Epithelial cell of esophagus (primary cell): ENCODE measurements around the gene DMRT1.
A peak's percentile ranks its signal among the peaks of the same experiment; 100 is the strongest.

Experiments
- DNase-seq: peaks from one replicate; pipeline ENCODE4 v3.0.0; 2010; ENCODE audit warnings: low read depth
- H3K4me3 ChIP-seq: 2 replicates; pipeline ENCODE4 v1.5.1; 2011; ENCODE audit warnings: mild to moderate bottlenecking, low read length, control low read depth
- CTCF ChIP-seq: IDR thresholded peaks from 2 replicates; pipeline ENCODE4 v1.5.1; 2011; ENCODE audit warnings: low read depth, mild to moderate bottlenecking, low read length, control low read depth, inconsistent platforms; ENCODE audit not compliant: insufficient read depth; ENCODE audit errors: missing control alignments

The DMRT1 gene

GRCh38 chr9:804026-804425, 37.5 kb upstream of the DMRT1 start:
- TF ChIP-seq CTCF, result no peak
- H3K4me3 ChIP-seq, result no peak overlapping the region
- DNase-seq, result no peak

DNA sequence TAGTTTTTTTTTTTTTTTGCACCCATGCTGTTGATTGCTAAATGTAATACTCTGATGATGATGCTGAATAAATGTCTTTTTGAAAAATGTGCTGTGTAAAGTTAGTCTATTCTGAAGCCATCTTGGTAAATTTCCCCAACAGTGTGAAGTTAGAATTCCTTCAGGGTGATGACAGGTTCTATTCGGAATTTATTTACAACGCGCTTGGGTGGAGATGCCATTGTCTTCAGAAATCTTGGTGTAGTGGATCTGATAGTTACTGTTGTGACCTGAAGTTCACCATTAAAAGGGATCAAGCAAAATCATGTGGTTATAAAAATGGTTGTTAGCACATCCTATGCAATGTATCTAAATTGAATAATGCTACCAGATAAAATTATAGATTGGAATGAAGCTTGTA, 36.3 kb upstream of the DMRT1 start:
- no peak for TF ChIP-seq CTCF
- no peak overlapping the region for H3K4me3 ChIP-seq
- peak; percentile 34 for DNase-seq

DNA sequence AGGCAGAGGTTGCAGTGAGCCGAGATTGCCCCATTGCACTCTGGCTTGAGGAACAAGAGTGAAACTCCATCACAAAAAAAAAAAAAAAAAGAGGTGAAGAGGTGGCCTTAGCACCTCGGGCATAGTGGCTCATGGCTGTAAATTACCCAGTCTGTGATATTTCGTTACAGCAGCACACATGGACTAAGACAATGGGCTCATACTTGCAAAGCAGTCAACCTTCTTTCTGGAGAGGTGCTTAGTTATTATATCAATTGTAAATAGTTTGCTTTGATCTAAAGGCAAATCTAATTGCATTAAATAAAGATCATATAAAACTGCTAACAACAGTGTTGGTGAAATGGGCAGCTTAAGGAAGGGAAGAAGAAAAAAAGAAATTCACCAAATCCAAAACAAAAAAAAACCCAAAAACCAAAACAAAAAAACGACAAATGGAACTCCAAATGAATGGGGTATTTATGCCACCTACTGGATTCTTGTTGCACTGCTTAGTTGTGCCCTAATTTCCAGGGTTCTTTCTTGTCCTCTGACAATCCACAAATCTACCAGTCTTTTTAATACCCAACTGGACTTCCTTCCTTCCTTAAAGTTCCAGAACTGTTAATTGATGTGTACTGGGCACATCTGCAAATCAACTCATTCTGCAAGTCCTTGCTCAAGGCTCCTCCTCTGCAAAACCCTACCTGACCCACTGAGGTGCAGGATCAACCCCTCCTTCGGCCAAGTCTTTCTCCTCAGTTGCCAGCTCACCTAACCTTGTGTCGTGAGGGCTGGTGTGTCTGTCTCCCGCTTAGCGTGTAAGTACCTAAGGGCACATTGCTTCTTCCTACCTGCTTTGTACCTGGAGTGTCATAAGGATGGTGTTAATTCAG, 35.0 kb upstream of the DMRT1 start:
- peak; percentile 78 for TF ChIP-seq CTCF
- H3K4me3 ChIP-seq, result no peak overlapping the region
- DNase-seq, result peak; percentile 48

DNA sequence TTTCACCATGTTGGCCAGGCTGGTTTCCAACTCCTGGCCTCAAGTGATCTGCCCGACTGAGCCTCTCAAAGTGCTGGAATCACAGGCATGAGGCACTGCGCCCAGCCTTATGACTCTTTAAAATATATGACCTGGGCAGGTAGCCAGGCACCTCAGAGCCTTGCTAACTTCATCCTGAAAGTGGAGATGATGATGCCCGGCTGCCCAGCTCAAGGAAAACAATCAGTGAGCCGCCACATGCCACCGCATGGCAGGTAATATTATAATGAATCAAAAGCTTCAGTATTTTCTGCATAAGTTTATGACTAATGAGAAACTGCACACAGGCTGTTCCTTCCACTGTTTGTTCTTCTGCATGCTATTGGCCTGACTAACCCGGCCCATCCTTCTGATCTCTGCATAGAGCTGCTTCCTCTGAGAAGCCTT, 30.4 kb upstream of the DMRT1 start:
- H3K4me3 ChIP-seq, result no peak overlapping the region
- TF ChIP-seq CTCF, result no peak
- DNase-seq, result peak; percentile 93

- no peak overlapping the region for H3K4me3 ChIP-seq
- TF ChIP-seq CTCF, result no peak
Measured at GRCh38 chr9:818958-819357, 22.5 kb upstream of the DMRT1 start.

DNA sequence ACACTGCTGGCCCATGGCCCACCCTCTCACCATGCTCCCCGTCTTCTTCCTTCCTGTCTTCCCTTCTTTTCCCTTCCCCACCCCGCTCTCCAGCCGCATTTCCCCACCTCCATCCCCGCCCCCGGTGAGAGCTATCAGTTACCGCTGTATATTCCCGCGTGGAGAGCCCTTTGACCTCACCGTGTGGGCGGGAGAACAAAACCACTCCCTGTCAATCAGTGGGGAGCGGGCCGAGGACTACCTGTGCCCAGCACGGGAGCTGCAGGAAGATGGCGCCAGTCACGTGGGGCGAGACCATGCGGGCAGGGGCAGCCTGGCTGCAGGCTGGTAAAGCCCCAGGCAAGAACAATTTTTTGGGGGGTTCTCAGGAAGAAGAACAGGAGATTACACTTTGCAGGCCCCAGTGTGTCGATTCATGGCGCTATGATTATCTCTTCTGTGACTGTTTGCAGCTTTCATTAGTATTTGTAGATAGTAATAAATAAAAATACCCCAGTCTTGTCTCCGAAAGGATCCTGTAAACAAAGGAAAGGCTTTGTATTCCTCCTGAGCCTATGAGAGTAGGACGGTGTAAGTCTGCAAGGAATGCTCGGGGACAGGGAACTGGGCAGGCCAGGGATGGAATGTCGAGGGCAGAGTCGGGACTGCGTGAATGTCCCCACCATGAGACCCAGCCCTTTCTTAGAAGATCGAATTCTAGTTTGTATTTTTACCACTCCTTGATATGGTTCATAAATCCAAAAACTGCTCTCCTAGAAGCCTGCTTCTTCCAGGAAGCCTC, 14.8 kb upstream of the DMRT1 start:
- DNase-seq, result no peak
- TF ChIP-seq CTCF, result no peak
- no peak overlapping the region for H3K4me3 ChIP-seq

More at GRCh38 chr9:818958-819357, 22.5 kb upstream of the DMRT1 start:
- no peak for DNase-seq
